Heart left ventricle (tissue), 16 donors: ENCODE measurements around the gene MKRN3. TPM values are rescaled to one million over a fixed set of nuclear protein-coding genes. Genes with fewer than 3 reads are reported as not detected.

Experiments
- ATAC-seq, 4 donors: fragments of 200-7000 bp; cut with Tn5 transposase; one replicate each; pipeline ENCODE4 v1.9.1; 2020 to 2022; ENCODE audit warnings: moderate library complexity in 4 of 4, mild to moderate bottlenecking in 3 of 4, moderate number of reproducible peaks in 1 of 4
- DNase-seq, 5 donors: peaks; one replicate each; pipeline ENCODE4 v3.0.0-alpha.2; 2020
- H3K27ac ChIP-seq, 12 donors: fragments of 200-600 bp; sonication (generic) in 4 of 12; one replicate each; pipeline versions ENCODE4 v1.5.0 to v1.8.0; 2016 to 2022; ENCODE audit warnings: mild to moderate bottlenecking in 2 of 12
- H3K27me3 ChIP-seq, 9 donors: fragments of 200-600 bp; sonication (generic) in 2 of 9; one replicate each; pipeline versions ENCODE4 v1.5.1 to v1.8.0; 2016 to 2022; ENCODE audit warnings: mild to moderate bottlenecking in 3 of 9
- H3K36me3 ChIP-seq, 9 donors: fragments of 200-600 bp; sonication (generic) in 2 of 9; one replicate each; pipeline versions ENCODE4 v1.5.0 to v1.8.0; 2018 to 2022; ENCODE audit warnings: mild to moderate bottlenecking in 2 of 9
- H3K4me1 ChIP-seq, 12 donors: fragments of 200-600 bp; sonication (generic) in 4 of 12; one replicate each; pipeline versions ENCODE4 v1.5.0 to v1.8.0; 2016 to 2022; ENCODE audit warnings: mild to moderate bottlenecking in 3 of 12
- H3K4me3 ChIP-seq, 12 donors: fragments of 200-600 bp; sonication (generic) in 4 of 12; one replicate each; pipeline versions ENCODE4 v1.5.0 to v1.8.0; 2017 to 2022; ENCODE audit warnings: mild to moderate bottlenecking in 9 of 12, moderate library complexity in 4 of 12
- H3K9me3 ChIP-seq, 12 donors: fragments of 200-600 bp; sonication (generic) in 4 of 12; one replicate each; pipeline versions ENCODE4 v1.5.0 to v1.8.0; 2016 to 2022; ENCODE audit warnings: mild to moderate bottlenecking in 1 of 12
- CTCF ChIP-seq, 12 donors: fragments of 200-600 bp; sonication (generic) in 4 of 12; IDR thresholded peaks; one replicate each; pipeline versions ENCODE4 v1.5.0 to v1.8.0; 2018 to 2022; ENCODE audit warnings: antibody characterized with exemption in 12 of 12, mild to moderate bottlenecking in 5 of 12
- POLR2A ChIP-seq, 2 donors: fragments of 450-650 bp; IDR thresholded peaks; one replicate each; pipeline ENCODE4 v1.6.1; 2017; ENCODE audit warnings: antibody characterized with exemption in 2 of 2, mild to moderate bottlenecking in 2 of 2, moderate library complexity in 2 of 2
- WGBS, 4 donors: extraction: QIAGEN DNeasy Blood & Tissue Kit in 2 of 4; methylation state at CpG; one replicate each; pipeline versions ENCODE4 v1.1.5 to v1.1.7; 2013 to 2018; 5-methylcytosine and 5-hydroxymethylcytosine counted together
- intact Hi-C, 10 donors: fragments of 100-400 bp; cut with DNase I; formaldehyde crosslinking; loops; one replicate each; pipeline versions ENCODE4 v1.11.1 to v1.14.2; 2022
- polyA plus RNA-seq, 2 donors: library from polyadenylated mRNA; stranded (reverse); fragments of 200-250 nt; gene quantifications; one replicate each; pipeline ENCODE4 v1.2.3, GENCODE V29; 2013
- total RNA-seq, 9 donors: library from RNA; depleted of rRNA in 2 of 9; stranded (reverse); fragments of >200 nt in 2 of 9; fragmentation: NEBNext Ultra II Directional in 3 of 9; extraction: Animal tissue kit (Norgen Biotek cat#: 25700) in 3 of 9; gene quantifications; one replicate each; pipeline versions ENCODE4 v1.1.0 to v1.2.4, GENCODE V29; 2016 to 2023
- donor health status: ischemic (EF 13 %, LVEDD 7.1; RV severe dilation, severe dysfunction).
- donor health status: healthy with polysubstance abuse.
- donor health status: DM: no; HTN: yes; CAD: no.
- donor health status: DM: no; HTN: no; CAD: no.
- donor health status: ischemic (EF 25% LVEDD 6.9; RV normal size, moderate dysfunction).
- donor health status: ischemic (EF 25% LVEDD 5.7; RV mildly dilated, moderate dysfunction).
- donor health status: healthy.
- donor health status: DM: yes; HTN: yes; CAD: no.
- donor health status: ischemic (EF 35%, LVEDD 5.7; RV mildly dilated, moderate dysfunction).
- donor health status: nonischemic (EF 11% LVEDD 7.7; RV severe dilation, severe dysfunction).
- donor health status: DM: yes; HTN: yes; CAD: no.
- donor health status: PGD.
- donor health status: ischemic (EF 29% LVEDD 5.4; RV normal size, mild dysfunction).
- donor health status: nonischemic (EF 23%, LVEDD 6.1; RV moderate dilation, normal function).

MKRN3 gene
- total and polyA plus RNA-seq, 11 donors = 0.11 to 0.45 (median 0.19) TPM; not detected in 6

GRCh38 chr15:23529891-23530290, 35.6 kb upstream of the MKRN3 start:
- 76 to 79% (median 77%) methylated on average over 2 of the region's 2 CpGs for WGBS, 4 donors
- peaks cover 0 to 3% (median 0%) of the 10 kb centered on the region in 9 donors for H3K27me3 ChIP-seq
- no peaks in the 10 kb centered on the region for H3K9me3 ChIP-seq
- H3K27ac ChIP-seq = no peak overlapping the region
- no peak for TF ChIP-seq CTCF (IDR thresholded peaks at IDR 0.05)
- no peak for TF ChIP-seq POLR2A (IDR thresholded peaks at IDR 0.05)
- intact Hi-C loops = loop anchor here in 1 of 10 donors (5.0 kb wide), 1 partner anchor 48 kb away; no protein-coding TSS in a partner anchor
- no peak overlapping the region for H3K4me3 ChIP-seq
- ATAC-seq = no peak
- DNase-seq = no peak
- no peaks in the 10 kb centered on the region for H3K36me3 ChIP-seq
- no peaks in the 10 kb centered on the region for H3K4me1 ChIP-seq

GRCh38 chr15:23532024-23532423, 33.5 kb upstream of the MKRN3 start:
- Histone ChIP-seq H3K4me1 (no peaks in the 10 kb centered on the region), H3K9me3 (no peaks in the 10 kb centered on the region), H3K27ac (no peak overlapping the region), H3K4me3 (no peak overlapping the region), H3K36me3 (no peaks in the 10 kb centered on the region), H3K27me3 (peaks cover 0 to 6% (median 0%) of the 10 kb centered on the region in 9 donors)
- DNase-seq (no peak), ATAC-seq (no peak)
- intact Hi-C loops = loop anchor here in 1 of 10 donors (5.0 kb wide), 1 partner anchor 50 kb away; no protein-coding TSS in a partner anchor
- WGBS, 4 donors = 58 to 62% (median 59%) methylated on average over 4 of the region's 4 CpGs
- TF ChIP-seq CTCF (IDR thresholded peaks at IDR 0.05) (no peak), POLR2A (IDR thresholded peaks at IDR 0.05) (no peak)

- Histone ChIP-seq H3K36me3 (no peaks in the 10 kb centered on the region), H3K27me3 (peaks cover 0 to 6% (median 0%) of the 10 kb centered on the region in 9 donors), H3K9me3 (no peaks in the 10 kb centered on the region), H3K27ac (no peak overlapping the region), H3K4me3 (no peak overlapping the region), H3K4me1 (no peaks in the 10 kb centered on the region)
- DNase-seq (no peak), ATAC-seq (no peak)
- TF ChIP-seq CTCF (IDR thresholded peaks at IDR 0.05) = no peak
- TF ChIP-seq POLR2A (IDR thresholded peaks at IDR 0.05) = no peak
- 58 to 66% (median 61%) methylated on average over 2 to 3 of the region's 3 CpGs for WGBS, 4 donors
- intact Hi-C loops = no loop called here
Observed at GRCh38 chr15:23536659-23537058, 28.8 kb upstream of the MKRN3 start.

- 47 to 66% (median 53%) methylated on average over 4 of the region's 4 CpGs for WGBS, 4 donors
- no peak for DNase-seq
- Histone ChIP-seq H3K4me1 (no peaks in the 10 kb centered on the region), H3K27me3 (peaks cover 0 to 6% (median 0%) of the 10 kb centered on the region in 9 donors), H3K36me3 (no peaks in the 10 kb centered on the region), H3K4me3 (no peak overlapping the region), H3K27ac (no peak overlapping the region), H3K9me3 (no peaks in the 10 kb centered on the region)
- intact Hi-C loops = no loop called here
- no peak for TF ChIP-seq CTCF (IDR thresholded peaks at IDR 0.05)
- no peak for TF ChIP-seq POLR2A (IDR thresholded peaks at IDR 0.05)
- ATAC-seq = no peak
Observed at GRCh38 chr15:23538648-23539047, 26.8 kb upstream of the MKRN3 start.
